Activated T-cell treated with anti-CD3 and anti-CD28 coated beads for 48 hours (primary cell): ENCODE results near the gene TMEM187.

Experiments
- DNase-seq: peaks from one replicate; pipeline ENCODE4 v3.0.0-alpha.2; 2020; ENCODE audit warnings: low read depth

The TMEM187 gene

DNA sequence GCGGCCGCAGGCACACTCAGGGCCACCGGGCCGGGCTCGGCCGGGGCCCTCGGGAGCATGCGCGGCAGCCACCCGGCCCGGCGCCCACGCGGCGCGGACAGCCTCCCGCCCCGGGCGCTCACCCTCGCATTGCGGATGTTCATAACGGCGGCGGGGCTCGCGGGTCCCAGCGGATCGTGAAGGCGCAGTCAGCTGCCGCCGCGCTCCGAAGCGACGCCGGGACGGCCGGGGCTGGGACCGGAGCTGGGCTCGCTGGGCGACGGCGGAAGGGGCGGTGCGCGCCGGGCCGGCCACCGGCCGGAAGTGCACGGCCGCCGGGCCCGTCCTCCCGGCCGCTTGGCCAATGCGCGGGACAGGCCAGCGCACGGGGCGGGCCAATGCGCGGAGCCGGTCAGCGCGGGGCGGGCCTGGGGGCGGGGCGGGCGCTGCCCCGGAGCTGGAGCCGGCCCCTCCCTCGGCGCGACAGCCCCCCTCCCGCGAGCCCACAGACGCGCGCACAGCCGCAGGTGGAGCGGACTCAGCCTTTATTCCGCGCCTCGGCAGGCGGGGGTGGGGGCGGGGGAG, 37.7 kb upstream of the TMEM187 start, which contains the start of gene NAA10:
Gene NAA10, minus strand, starts transcription at position 276 of the 564 bp plus-strand sequence. Its CDS starts 133 bp downstream, at position 143.
- DNase-seq, result peak; percentile 71

- DNase-seq, result no peak
Measured at GRCh38 chrX:153935326-153935851, 37.2 kb upstream of the TMEM187 start.

- no peak for DNase-seq
Measured at GRCh38 chrX:153937056-153937455, 35.5 kb upstream of the TMEM187 start.

DNA sequence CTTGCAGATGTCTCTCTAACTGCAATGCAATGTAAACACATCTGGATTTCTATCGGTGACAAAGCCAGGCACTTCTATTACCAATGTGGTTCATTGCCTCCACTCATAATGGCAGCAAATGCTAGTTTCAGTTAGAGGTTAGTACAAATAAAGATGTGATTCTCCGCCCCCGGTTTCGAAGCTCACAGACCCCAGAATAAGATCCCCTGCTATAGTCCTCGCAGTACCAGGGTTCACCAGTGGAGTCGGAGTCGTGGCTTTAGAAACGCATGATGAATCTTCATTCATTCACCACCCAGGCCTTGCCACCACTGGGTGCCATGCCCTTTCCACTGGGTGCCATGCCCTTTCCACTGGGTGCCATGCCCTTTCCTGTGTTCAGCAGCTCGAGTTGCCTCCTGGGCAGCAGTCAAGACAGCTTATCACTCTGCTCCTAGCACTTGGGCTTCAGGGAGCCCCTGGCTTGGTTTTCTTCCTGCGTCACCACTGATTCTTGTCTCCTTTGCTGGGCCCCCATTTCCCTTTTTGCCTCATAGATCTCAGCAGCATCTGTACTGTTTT, 34.2 kb upstream of the TMEM187 start:
- no peak for DNase-seq

- DNase-seq, result no peak
Measured at GRCh38 chrX:153939573-153939972, 33.0 kb upstream of the TMEM187 start.

- DNase-seq, result no peak
Measured at GRCh38 chrX:153941336-153942252, 31.0 kb upstream of the TMEM187 start.

- DNase-seq, result no peak
Measured at GRCh38 chrX:153944140-153944799, 28.3 kb upstream of the TMEM187 start, which contains the start of gene RENBP. RENBP (minus strand) TSS chrX:153944643; CDS start chrX:153944610, 33 bp downstream.

GRCh38 chrX:153944800-153945150, 27.8 kb upstream of the TMEM187 start:
- no peak for DNase-seq

GRCh38 chrX:153945956-153946943, 26.3 kb upstream of the TMEM187 start:
- DNase-seq, result no peak

DNA sequence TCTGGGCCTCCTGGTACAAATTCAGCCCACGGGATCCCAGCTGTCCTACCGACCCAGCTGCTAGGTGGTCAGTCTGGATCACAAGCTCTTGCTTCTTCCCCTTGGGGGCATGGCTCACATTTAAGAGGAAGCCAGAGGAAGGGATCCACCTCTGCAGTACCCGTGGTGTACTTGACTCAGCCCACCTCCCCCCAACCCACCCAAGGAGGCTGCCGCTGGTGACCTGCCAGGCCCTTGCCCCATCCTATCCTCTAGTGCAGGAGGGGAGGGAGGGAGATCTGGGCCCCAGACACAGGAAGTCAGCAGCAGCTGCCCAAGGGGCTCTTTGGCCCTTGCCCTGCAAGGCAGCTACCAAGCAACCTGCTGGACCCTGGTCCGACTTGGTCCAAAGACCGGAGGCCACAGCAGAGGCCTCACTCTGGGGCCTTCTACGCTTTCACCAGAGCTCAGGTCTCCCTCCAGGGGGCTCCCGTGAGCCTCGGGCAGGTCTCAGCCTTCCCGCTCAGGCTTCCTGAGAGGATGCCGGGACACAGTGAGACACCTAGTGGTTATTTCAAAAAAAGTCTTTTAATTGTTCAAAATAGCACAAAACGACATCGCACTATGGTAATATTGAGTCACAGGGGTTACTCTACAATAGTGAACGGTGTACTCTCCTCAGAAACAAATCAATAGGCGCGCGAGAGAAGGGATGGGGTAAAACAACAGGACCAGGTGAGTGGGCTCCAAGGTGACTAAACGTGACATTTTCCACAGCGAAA, 25.4 kb upstream of the TMEM187 start:
- peak; percentile 69 for DNase-seq

DNA sequence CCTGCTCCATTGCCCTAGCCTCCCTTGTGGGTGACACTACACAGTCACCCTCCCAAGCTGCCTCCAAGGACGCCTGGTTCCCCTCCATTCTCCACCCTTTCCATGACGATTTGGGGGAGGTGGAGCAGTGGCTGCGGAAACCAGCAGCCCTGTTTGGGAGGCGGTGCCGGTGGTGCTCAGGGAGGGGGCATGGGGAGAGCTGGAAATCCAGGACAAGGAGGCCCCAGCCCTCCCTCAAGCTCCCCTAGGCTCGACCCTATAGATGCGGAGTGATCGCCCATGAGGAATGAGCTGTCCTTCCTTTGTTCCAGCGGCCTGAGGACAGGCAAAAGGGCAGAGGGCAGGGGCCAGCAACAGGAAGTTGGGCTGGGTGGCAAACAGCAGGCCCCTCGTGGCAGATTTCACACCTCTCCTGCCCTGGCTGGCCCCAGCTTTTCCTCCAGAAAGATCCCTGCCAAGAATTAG, 24.5 kb upstream of the TMEM187 start:
- no peak for DNase-seq

DNA sequence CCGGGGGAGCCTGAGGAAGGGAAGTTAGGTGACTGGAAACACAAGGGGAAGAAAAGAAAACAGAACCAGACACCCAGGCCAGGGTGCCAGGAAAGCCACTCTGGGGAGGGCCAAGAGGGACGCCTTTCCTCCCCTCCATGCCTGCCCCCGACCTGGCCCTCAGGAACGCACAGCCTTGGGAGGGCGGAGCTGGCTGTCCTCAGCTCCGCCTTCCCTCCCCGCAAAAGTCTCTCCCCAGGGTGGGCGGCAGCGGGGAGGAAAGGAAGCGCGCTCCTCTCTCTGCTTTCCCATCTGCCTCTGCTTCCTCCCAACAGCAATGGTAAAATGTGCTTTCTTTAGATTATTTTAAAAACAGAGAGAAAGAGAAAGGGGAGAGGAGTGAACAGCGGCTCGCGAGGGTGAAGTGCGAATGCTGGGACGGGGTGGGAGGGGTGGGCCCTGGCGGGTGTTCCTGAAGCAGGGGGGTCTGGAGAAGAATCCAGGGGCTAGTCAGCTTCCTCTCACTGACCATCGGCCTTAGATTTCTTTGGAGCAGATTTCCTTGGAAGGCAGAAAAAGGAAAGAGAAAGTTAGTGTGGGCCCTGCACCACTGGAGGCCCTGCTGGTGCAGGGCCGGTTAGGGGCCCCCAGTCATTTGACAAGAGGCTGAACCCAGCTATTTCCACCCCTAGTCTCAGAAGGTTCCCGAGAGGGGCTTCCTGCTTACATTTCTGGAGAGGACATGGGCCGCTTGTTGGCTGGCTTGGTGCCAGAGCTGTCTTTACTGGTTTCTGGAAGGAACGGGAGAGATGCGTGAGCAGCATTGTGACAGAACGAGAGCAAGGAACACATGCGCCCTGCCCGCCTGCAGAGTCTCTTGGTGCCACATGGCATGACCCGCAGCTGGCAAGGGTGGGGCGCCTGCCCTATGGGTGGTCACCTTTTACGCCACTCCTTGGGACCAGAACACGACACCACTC, 23.4 kb upstream of the TMEM187 start:
- DNase-seq, result no peak

GRCh38 chrX:153950127-153950526, 22.4 kb upstream of the TMEM187 start:
- no peak for DNase-seq

- no peak for DNase-seq
Measured at GRCh38 chrX:153951683-153952372, 20.7 kb upstream of the TMEM187 start.

DNA sequence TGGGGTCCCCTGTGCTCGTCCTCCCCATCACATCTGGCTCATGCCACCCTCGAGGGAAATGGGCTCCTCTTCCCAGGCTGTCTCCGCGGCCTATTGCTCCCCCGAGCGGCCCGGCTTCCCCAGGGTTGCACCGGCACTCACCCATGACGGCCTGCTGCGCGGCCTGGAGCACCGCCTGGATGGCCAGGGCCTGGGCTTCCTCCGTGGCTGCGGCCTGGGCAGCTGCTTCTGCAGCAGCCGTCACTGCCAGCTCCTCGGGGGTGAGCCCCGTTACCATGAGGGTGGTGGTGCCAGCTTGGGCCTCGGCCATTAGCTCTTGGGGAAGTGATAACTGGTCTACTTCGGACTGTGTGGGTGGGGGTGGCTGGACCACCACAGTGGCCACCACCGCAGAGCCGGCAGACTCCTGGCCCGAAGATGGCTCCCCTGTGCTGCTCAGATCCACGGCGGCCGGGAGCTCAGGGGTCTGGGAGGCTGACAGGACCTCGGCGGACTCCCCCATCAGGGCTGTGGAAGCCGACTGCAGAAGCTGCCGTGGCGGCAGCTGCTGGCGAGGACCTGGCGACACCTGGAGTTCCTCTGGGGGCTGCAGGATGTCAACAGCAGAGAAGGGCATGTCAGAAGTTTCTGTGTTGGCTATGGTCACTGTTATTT, 20.1 kb upstream of the TMEM187 start:
- no peak for DNase-seq

- DNase-seq, result peak; percentile 66
Measured at GRCh38 chrX:153953342-153953830, 19.2 kb upstream of the TMEM187 start.

DNA sequence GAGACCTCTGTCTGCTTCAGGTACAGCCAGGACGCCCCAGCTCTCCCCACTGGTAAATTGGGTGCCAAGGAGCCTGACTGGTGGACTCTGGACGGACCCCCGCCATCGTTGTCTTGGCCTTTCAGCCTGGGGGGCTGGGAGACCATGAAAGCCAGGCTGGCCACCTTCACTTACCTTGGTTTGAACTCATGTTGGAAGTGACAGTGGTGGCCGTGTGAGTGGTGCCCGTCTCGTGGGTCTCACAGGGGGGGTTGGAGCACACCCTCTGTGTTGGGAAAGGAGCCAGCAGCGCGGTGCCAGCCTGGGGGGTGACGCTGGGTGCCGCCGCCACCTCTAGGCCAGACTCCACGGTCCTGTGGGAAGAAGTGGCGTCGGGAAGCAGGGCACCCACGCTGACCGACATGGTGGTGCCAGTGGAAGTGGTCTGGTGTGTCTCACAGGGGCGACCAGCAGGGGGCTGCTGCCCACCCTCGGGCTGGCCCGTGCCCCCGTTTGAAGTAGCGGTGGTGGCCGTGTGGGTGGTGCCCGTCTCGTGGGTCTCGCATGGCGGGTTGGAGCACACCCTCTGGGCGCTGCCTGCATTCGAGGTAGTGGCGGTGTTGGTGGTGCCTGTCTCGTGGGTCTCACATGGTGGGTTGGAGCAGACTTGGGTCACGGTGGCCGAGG, 18.5 kb upstream of the TMEM187 start:
- DNase-seq, result no peak
